OCI-LY1 (cell line): ENCODE data around the gene OPN5.
"Not testable (repeated sequence)": the region's sequence is repeated elsewhere in the genome, so short reads cannot be mapped to it uniquely, and the experiment has no call there.

Source experiments
- H2AFZ ChIP-seq: fragments of 200-600 bp; sonication (generic), shearing (Covaris generic); 2 replicates; pipeline ENCODE4 v1.6.0; 2014; ENCODE audit warnings: antibody characterized with exemption, mild to moderate bottlenecking, low read length
- H3F3A ChIP-seq: fragments of 200-600 bp; sonication (generic), shearing (Covaris generic); 2 replicates; pipeline ENCODE4 v1.6.0; 2014; ENCODE audit warnings: mild to moderate bottlenecking, antibody characterized with exemption, low read length, moderate library complexity; ENCODE audit not compliant: insufficient read depth
- H3K27ac ChIP-seq: fragments of 200-600 bp; sonication (generic); 2 replicates; pipeline ENCODE4 v1.5.1; 2014; ENCODE audit warnings: low read length, mixed run types, mild to moderate bottlenecking, low read depth; ENCODE audit not compliant: poor library complexity, severe bottlenecking
- H3K27me3 ChIP-seq: fragments of 200-600 bp; sonication (generic); 2 replicates; pipeline ENCODE4 v1.6.0; 2014; ENCODE audit warnings: antibody characterized with exemption, mild to moderate bottlenecking, low read length, moderate library complexity; ENCODE audit not compliant: insufficient read depth
- H3K36me3 ChIP-seq: fragments of 200-600 bp; sonication (generic); 2 replicates; pipeline ENCODE4 v1.6.1; 2014; ENCODE audit warnings: mild to moderate bottlenecking, antibody characterized with exemption, low read length, moderate library complexity, mixed read lengths; ENCODE audit not compliant: insufficient read depth
- H3K4me1 ChIP-seq: fragments of 200-600 bp; sonication (generic); 2 replicates; pipeline ENCODE4 v1.5.1; 2014; ENCODE audit warnings: mild to moderate bottlenecking, low read length, moderate library complexity; ENCODE audit not compliant: insufficient read depth, severe bottlenecking
- H3K4me2 ChIP-seq: fragments of 200-600 bp; sonication (generic), shearing (Covaris generic); 2 replicates; pipeline ENCODE4 v1.6.1; 2014; ENCODE audit warnings: low read length
- H3K4me3 ChIP-seq: fragments of 200-600 bp; sonication (generic); 2 replicates; pipeline ENCODE4 v1.5.1; 2014; ENCODE audit warnings: low read length, low read depth, mild to moderate bottlenecking, mixed read lengths; ENCODE audit not compliant: poor library complexity, severe bottlenecking
- H3K79me2 ChIP-seq: fragments of 200-600 bp; shearing (Covaris generic); 2 replicates; pipeline ENCODE4 v1.6.1; 2016; ENCODE audit warnings: mixed run types, low read length, mixed read lengths; ENCODE audit not compliant: insufficient read depth
- H3K9ac ChIP-seq: fragments of 200-600 bp; sonication (generic), shearing (Covaris generic); 2 replicates; pipeline ENCODE4 v1.6.1; 2014; ENCODE audit warnings: mild to moderate bottlenecking, low read length, mixed read lengths
- H3K9me2 ChIP-seq: fragments of 200-600 bp; sonication (generic), shearing (Covaris generic); 2 replicates; pipeline ENCODE4 v1.6.1; 2014; ENCODE audit warnings: low read depth, mild to moderate bottlenecking, low read length, mixed read lengths
- H3K9me3 ChIP-seq: fragments of 200-600 bp; shearing (Covaris generic); 2 replicates; pipeline ENCODE4 v1.6.1; 2014; ENCODE audit warnings: low read length, mixed read lengths
- H4K20me1 ChIP-seq: fragments of 200-600 bp; sonication (generic), shearing (Covaris generic); 2 replicates; pipeline ENCODE4 v1.6.0; 2016; ENCODE audit warnings: mild to moderate bottlenecking, low read length; ENCODE audit not compliant: insufficient read depth
- EZH2 ChIP-seq: fragments of 200-600 bp; sonication (generic), shearing (Covaris generic); IDR thresholded peaks from 2 replicates; pipeline ENCODE4 v1.8.0; 2017; ENCODE audit warnings: borderline replicate concordance, mixed run types, mild to moderate bottlenecking, antibody characterized with exemption, low read length, moderate library complexity, mixed read lengths
- TF ChIP-seq, protein P1 (sequence below): fragments of 200-600 bp; sonication (generic), shearing (Covaris generic); IDR thresholded peaks from 2 replicates; pipeline ENCODE4 v1.5.1; 2017; ENCODE audit warnings: mild to moderate bottlenecking, antibody characterized with exemption, low read length, moderate library complexity, mixed read lengths

OPN5 gene

DNA sequence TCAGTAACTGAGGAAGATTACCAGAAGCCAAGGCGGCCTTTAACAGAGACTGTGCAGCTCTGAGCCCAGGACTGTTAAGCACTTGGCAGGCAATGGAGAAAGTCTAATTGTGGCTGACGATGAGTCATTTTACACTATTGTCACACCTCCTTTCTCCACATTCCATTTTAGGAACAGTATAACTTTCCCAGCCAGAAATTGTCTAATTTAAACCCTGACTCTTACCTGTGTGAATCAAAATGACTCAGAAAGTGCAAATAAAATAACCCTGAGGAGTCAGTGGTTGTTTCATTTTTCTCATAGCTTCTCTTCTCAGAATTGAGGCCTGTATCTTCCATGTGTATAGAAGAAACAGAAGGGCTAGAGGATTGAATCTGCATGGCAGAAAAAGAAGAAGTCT, 40.0 kb upstream of the OPN5 start:
- Histone ChIP-seq H3K4me1 (no peaks in the 10 kb centered on the region), H3K36me3 (no peaks in the 10 kb centered on the region), H2AFZ (no peak overlapping the region), H3K27ac (no peak overlapping the region), H3K4me3 (no peak overlapping the region), H3K9me2 (no peaks in the 10 kb centered on the region), H3K9me3 (no peaks in the 10 kb centered on the region), H3F3A (no peaks in the 10 kb centered on the region), H4K20me1 (no peaks in the 10 kb centered on the region), H3K9ac (no peak overlapping the region), H3K27me3 (no peaks in the 10 kb centered on the region), H3K79me2 (no peaks in the 10 kb centered on the region), H3K4me2 (no peak overlapping the region)
- TF ChIP-seq, protein P1, sequence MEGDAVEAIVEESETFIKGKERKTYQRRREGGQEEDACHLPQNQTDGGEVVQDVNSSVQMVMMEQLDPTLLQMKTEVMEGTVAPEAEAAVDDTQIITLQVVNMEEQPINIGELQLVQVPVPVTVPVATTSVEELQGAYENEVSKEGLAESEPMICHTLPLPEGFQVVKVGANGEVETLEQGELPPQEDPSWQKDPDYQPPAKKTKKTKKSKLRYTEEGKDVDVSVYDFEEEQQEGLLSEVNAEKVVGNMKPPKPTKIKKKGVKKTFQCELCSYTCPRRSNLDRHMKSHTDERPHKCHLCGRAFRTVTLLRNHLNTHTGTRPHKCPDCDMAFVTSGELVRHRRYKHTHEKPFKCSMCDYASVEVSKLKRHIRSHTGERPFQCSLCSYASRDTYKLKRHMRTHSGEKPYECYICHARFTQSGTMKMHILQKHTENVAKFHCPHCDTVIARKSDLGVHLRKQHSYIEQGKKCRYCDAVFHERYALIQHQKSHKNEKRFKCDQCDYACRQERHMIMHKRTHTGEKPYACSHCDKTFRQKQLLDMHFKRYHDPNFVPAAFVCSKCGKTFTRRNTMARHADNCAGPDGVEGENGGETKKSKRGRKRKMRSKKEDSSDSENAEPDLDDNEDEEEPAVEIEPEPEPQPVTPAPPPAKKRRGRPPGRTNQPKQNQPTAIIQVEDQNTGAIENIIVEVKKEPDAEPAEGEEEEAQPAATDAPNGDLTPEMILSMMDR, result no peak
- no peak for TF ChIP-seq EZH2

DNA sequence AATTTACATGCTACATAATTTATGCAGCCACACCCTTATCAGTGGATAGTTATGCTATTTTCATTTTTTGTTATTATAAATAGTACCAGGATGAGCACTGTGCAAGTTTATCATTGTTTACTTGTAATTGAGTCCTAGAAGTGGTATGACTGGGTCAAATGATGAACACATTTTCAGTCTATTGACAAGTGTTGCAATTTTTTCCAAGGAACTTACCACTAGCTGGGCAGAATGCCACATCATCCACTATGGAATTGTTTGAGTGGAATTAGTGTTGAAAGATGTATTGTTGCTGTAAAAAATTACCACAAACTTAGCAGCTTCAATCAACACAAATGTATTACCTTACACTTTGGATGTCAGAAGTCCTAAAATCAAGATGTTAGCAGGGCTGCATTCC, 38.1 kb upstream of the OPN5 start:
- H2AFZ ChIP-seq, result no peak overlapping the region
- no peak overlapping the region for H3K27ac ChIP-seq
- no peaks in the 10 kb centered on the region for H3K4me1 ChIP-seq
- H3K4me3 ChIP-seq, result no peak overlapping the region
- H3K36me3 ChIP-seq, result no peaks in the 10 kb centered on the region
- H3K9me2 ChIP-seq, result no peaks in the 10 kb centered on the region
- no peak overlapping the region for H3K4me2 ChIP-seq
- H3K27me3 ChIP-seq, result no peaks in the 10 kb centered on the region
- TF ChIP-seq, protein P1, result no peak
- TF ChIP-seq EZH2, result no peak
- no peaks in the 10 kb centered on the region for H3K79me2 ChIP-seq
- H3F3A ChIP-seq, result no peaks in the 10 kb centered on the region
- H4K20me1 ChIP-seq, result no peaks in the 10 kb centered on the region
- H3K9me3 ChIP-seq, result no peaks in the 10 kb centered on the region
- H3K9ac ChIP-seq, result no peak overlapping the region

DNA sequence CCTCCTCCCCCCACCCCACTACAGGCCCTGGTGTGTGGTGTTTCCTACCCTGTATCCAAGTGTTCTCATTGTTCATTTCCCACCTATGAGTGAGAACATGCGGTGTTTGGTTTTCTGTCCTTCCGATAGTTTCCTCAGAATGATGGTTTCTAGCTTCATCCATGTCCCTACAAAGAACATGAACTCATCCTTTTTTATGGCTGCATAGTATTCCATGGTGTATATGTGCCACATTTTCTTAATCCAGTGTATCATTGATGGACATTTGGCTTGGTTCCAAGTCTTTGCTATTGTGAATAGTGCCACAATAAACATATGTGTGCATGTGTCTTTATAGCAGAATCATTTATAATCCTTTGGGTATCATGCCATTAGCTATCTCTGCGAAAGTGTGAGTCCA, 36.6 kb upstream of the OPN5 start:
- H3F3A ChIP-seq, H3K9me3 ChIP-seq, H3K4me1 ChIP-seq, H3K36me3 ChIP-seq, H3K9ac ChIP-seq, H3K79me2 ChIP-seq, H2AFZ ChIP-seq, H3K27me3 ChIP-seq, H3K4me2 ChIP-seq, H3K9me2 ChIP-seq, H3K27ac ChIP-seq, H4K20me1 ChIP-seq, H3K4me3 ChIP-seq: not testable (repeated sequence)

DNA sequence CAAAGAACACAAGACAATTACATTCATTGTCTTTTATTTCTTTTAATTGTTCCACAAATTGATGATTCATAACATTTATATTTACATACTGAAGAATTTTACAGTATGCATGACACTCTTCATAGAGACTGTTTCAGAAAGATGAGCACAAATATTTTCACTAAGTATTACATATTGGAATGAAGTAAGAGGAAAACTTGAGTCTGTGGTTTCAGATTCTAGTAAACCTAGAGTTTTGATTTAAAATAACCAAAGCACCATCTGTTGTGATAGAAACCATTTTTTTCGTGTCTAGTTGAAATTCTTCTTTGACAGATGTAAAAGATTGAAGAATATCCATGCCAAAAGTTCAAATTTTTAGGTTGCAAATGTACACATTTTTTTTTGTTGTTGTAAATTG, 32.1 kb upstream of the OPN5 start:
- H4K20me1 ChIP-seq, result no peaks in the 10 kb centered on the region
- H3K4me1 ChIP-seq, result no peaks in the 10 kb centered on the region
- no peak overlapping the region for H3K9ac ChIP-seq
- TF ChIP-seq, protein P1, result no peak
- H3K27ac ChIP-seq, result no peak overlapping the region
- H3K4me3 ChIP-seq, result no peak overlapping the region
- no peaks in the 10 kb centered on the region for H3K9me2 ChIP-seq
- H2AFZ ChIP-seq, result no peak overlapping the region
- no peak overlapping the region for H3K4me2 ChIP-seq
- H3K36me3 ChIP-seq, result no peaks in the 10 kb centered on the region
- no peaks in the 10 kb centered on the region for H3F3A ChIP-seq
- no peaks in the 10 kb centered on the region for H3K27me3 ChIP-seq
- H3K79me2 ChIP-seq, result no peaks in the 10 kb centered on the region
- no peaks in the 10 kb centered on the region for H3K9me3 ChIP-seq
